SKM-1 treated with dmso at 0.1 percent for 144 hours (cell line): ENCODE measurements around the gene BCAS4.

Experiments
- DNase-seq: peaks from one replicate; lab custom pipeline; 2025; ENCODE audit not compliant: unreplicated experiment; lab: John Stamatoyannopoulos, UW

BCAS4 gene

DNA sequence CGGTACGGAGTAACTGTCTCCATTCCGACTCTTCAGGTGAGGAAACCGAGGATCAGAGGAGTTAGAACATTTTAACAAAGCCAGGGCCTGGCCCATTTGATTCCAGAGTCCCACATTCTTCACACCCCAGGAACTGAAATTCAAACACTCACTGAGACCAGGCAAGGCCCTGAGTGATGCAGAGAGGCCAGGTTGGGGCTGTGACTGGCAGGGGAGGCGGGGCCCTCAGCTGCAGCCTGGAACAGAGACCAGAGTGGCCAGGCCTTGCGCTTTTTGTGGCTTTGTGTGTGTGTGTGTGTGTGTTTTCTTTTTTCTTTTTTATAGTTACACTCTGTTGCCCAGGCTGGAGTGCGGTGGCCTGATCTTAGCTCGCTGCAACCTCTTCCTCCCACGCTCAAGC, 57.2 kb downstream of the BCAS4 start:
- DNase-seq = no peak

DNA sequence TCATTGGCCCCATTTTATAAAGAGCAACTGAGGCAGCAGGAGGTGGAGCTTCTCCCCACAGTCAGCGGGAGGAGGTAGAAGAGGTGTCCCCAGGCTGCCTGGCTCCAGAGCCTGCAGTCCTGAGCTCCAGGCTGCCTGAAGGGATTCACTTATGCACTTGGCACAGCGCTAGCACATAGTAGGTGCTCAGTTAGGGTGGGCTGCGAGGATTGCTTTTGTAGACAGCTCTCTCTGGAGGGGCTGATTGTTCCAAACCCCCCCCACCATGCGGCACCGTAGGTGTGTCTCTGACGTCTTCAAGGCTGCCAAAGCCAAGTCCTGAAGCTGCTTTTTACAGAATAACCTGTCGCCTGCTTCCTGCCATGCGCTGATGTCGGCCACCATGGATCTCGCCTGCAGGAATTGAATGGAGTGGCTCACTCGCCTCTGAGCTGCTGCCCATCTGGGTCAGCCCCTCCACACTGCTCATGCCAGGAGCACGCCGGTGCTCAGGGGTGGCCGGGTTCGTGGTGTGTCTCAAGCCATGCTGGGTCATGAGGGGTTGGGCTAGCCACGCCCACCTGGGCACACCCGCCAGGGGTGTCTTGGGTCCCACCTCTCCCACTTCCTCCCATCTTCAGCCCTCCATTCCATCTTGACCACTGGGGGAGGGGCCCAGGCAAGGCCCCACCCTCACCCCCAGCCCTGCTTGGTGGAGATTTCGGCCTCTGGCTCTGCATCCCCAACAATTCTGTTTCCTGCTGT, 59.8 kb downstream of the BCAS4 start:
- DNase-seq = no peak

DNA sequence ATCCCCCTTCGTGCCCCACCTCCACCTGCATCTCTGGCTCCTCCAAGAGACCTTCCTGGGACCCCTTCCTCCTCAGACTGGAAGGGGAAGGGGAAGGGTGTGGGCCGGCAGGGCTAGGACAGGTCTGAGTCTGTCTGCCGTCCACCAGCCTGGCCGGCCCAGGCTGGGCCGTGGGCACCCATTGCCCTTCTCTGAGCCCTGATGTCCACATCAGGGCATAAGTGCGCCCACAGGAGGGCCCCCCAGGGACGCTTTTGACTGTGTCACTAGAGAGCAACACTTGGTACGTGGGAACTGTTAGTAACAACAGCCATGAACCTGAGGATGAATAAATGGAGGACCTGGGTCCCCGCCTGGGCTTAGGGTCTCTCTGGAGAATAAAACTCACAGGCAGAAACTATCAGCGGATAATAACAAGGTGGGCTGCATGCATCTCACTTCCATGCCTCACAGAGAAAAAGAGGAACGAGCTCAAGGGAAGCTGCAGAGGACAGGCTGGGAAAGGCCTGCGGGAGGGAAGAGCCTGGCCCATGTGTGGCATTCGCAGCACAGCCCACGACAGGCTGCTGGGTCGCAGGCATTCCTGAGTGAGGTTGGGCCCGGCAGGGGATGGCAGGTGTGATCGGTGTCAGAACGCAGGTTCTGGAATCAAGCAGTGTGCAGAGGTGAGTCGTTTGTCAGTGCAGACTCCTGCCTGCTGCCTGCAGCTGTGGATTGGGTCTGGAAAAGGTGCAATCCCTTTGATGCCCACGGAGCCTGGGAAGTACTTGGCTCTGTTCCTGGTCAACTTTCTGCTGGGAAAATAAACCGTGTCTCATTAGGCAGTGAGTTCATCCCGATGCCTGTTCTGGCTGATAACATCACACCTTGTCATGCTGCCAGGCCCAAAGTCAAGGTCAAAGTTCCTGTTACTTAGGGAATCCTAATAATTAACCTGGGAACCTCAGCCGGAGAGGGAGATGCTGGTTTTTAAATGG, 60.9 kb downstream of the BCAS4 start:
- no peak for DNase-seq

DNA sequence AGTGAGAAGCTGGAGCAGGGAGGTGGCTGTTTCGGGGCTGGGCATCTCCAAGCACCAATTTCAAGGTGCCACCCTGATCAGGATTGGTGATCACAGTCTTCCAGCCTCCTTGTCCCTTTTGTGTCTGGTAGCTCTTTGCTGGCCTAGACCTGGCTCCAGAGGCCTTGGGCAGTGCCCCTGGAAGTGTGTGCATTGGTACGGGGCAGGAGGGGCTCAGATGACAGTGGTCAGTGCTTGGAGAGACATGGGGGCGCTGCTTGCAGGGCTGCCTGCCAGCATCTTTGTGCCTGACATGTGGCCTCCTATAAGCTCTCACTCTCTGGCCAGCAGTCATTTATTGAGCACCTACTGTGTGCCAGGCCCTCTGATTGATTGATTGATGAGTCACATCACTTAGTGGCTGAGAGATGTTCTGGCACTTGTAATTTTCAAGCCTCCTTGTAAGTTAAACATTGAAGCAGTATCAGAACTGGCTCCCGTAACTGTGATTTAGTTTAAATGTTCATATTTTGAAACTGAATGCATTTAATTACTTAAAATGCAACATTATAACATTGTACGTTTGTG, 61.7 kb downstream of the BCAS4 start:
- no peak for DNase-seq

DNA sequence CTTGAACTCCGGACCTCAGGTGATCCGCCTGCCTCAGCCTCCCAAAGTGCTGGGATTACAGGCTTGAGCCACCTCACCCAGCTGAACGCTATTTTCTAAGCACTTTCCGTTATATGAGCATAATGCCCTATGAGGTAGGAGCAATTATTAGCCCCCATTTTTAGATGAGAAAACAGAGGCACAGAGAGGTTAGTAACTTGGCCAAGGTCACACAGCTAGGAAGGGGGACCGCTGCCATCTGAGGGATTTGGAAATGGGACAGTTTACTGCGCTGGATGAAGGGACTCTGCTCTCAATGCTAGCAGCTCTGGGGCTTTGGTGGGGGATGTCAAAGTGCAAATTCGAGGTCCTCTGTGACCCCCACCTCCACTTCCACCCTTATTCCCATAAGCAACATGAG, 62.5 kb downstream of the BCAS4 start:
- DNase-seq = no peak

DNA sequence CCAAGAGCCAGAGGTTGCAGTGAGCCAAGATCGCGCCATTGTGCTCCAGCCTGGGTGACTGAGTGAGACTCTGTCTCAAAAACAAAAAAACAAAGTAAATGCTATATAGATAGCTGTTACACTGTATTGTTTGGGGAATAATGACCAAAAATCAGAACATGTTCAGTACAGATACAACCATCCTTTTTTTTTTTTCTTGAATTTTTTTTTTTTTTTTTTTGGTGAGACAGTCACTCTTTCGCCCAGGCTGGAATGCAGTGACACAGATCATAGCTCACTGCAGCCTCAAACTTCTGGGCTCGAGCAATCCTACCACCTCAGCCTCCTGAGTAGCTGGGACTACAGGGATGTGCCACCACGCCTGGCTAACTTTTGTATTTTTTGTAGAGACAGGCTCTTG, 63.7 kb downstream of the BCAS4 start:
- DNase-seq = no peak

DNA sequence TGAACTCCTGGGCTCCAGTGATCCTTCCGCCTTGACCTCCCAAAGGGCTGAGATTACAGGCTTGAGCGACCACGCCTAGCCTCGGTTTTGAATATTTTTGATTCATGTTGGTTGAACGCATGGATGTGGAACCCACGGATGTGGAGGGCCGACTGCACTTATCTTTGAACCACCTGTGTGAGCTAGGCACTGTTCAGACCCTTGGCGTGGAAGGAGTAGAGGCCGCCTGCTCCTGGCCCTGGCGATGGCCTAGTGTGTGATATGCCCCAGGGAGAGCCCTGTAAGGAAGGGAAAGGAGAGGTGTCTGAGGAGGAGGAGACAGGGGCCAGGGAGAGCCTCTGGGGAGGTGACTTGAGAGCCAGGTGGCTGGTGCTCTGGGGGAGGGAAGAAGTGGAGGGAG, 64.3 kb downstream of the BCAS4 start:
- no peak for DNase-seq

DNA sequence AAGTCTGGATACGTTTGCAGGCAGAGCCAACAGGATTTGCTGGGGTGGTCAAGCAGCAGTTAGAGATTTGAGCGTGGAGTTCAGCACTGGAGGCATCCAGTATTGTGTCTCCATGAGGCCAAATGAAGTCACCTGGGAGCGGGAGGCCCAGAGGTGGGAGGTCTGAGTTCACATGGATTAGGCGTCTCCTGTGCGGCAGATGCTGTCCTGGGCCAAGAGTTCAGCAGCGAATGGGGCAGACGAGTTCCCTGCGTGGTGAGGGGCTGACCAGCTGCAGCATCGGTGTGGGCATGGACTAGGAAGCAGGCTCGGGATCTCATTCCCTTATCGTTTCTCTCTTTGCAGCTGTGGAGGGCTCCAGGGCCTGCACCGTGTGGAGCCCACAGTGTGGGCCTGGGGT, 66.2 kb downstream of the BCAS4 start:
- DNase-seq = no peak

DNA sequence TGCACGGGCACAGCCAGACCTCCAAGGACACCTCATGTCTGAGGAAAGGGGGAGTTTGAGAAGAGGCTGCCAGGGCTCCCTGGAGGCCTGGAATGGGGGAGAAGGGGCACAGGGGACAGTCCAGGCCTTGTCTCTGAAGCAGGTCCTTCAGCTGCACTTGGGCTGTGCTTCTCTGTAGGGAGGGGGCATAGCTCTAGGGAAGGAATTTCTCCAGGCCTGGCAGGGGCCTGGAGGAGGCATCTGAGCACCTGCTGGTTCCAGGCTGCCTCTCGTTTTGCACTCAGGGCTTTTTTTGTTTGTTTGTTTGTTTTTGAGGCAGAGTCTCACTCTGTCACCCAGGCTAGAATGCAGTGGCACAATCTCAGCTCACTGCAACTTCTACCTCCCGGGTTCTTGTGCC, 67.7 kb downstream of the BCAS4 start:
- DNase-seq = no peak

DNA sequence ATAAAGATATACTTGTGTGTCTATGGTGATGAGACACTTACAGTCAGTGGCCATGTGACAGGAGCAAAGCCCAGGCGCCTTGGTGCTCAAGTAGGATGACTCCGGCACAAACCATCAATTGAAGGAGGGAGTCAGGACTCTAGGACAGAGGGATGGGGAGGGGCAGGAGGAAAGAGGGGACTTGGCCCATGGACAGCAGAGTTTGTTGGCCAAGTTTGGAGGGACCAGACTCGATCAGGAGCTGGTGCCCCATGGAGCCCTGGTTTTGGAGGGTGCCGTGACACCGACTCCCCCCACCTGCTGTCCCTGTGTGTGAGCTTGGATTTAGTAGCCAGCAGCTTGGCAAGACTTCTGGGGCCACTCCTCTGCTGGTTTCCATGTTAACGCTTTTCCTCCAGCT, 70.3 kb downstream of the BCAS4 start:
- no peak for DNase-seq

DNA sequence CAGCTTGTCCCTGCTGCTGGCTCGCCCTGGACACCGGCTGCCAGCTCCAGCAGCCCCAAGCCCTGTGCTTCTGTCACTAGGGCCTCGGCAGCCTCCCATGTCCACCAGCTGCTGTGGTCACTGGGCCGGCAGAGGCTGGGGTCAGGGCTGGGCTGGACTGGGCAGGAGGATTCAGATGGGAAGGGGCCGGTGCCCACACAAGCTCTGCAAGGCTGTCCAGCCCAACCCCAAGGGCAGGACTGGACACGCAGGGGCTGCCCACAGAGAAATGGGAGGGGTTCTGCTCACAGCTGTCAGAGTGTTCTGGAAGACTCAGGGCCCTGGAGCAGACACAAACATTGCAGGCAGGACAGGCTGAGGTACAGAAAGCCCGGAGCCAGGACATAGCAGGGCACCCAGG, 70.7 kb downstream of the BCAS4 start:
- DNase-seq = no peak

DNA sequence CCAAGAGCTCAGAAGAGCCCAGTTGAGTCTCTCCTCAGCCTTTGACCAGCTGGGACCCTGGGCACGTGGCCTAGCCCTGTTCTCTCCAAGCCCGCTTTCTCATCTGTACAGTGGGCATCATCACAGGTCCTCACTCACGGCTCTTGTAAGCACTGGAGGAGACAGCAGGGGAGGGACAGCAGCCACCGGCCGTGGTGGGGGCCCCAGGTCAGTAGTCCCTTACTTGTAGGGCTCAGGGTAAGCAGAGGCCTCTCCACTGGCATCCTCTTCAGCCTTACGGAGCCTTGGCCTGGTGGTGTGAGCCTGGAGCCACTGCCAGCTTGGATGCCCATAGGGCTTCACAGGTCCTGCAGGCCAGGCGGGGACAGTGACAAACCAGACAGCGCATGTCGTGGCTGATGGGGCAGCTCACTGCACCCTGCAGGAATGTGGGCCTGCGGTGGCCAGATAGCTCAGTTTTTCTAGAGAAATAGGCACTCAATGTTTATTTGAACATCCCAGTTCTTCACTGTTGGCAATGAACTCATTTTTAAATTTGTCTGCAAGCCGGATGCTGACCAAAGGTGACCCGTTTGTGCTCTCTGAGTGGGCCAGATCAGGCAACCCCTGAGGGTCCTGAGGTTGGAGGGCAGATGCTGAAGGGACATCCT, 71.3 kb downstream of the BCAS4 start:
- no peak for DNase-seq

DNA sequence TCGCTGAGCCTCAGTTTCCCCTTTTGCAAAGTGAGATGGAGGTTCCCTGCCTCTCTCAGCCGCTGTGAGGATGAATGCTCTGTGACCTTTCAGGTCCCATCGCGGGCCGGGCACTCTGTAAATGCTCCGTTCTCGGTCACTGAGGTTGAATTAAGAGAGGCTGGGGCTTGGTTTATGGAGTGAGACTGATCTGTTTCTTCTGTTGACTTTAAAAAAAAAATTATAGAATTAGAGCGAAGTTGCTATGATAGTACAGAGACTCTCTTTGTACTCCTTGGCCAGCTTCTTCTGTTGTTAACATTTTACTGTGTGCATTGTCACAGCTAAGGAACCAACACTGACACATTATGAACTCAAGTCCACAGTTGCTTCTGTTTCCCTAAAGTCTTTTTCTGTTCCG, 72.0 kb downstream of the BCAS4 start:
- DNase-seq = no peak

DNA sequence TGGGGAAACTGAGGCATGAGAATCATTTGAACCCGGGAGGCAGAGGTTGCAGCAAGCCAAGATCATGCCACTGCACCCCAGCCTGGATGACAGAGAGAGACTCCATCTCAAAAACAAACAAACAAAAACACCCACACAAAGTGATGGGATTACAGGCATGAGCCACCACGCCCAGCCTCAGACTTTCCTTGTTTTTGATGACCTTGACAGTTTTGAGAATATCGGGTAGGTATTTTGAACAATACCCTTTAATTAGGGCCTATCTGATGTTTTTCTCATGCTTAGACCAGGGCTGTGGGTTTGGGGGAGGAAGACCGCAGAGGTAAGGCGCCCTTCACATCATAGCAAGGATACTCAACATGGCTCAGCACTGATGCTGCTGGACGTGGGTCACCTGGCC, 72.9 kb downstream of the BCAS4 start:
- DNase-seq = no peak

DNA sequence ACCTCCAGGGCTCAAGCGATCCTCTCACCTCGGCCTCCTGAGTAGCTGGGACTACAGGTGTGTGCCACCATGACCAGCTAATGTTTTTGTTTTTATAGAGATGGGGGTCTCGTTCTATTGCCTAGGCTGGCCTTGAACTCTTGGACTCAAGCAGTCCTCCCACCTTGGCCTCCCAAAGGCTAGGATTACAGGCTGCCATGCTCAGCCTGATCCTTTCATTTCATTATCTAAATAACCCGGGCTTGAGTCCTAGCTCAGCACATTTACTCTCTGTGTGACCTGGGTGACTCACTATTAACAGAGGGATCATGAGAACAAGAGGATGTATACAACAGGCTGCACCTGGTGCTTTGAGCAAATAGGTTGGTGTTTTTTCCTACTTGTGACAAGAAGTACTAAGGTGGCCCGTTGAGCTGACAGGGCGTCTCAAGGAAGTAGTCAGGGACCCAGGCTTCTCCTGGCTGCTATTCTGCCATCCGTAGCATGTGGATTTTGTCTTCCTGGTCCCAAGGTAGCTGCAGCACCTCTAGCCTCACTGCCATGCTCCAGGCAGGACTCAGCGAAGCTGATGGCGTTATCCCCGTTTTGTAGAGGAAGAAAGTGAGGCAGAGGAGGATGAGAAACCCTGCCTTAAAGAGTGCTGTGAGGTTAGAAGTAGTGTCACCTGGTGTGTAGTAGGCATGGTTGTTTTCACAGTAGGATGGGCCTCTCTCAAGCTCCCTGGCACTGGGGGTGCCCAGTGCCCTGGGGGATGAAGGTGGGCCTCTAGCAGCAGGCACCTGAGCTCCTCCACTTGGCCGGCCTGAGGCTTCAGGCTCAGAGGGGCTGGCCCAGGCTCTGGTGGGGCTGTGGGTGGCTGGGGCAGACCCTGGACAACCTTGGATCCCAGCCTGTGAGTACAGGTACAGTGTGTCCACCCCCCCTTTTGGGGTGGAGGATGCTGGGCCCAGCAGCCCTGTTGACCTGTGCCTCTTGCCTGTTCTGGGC, 73.9 kb downstream of the BCAS4 start:
- no peak for DNase-seq

DNA sequence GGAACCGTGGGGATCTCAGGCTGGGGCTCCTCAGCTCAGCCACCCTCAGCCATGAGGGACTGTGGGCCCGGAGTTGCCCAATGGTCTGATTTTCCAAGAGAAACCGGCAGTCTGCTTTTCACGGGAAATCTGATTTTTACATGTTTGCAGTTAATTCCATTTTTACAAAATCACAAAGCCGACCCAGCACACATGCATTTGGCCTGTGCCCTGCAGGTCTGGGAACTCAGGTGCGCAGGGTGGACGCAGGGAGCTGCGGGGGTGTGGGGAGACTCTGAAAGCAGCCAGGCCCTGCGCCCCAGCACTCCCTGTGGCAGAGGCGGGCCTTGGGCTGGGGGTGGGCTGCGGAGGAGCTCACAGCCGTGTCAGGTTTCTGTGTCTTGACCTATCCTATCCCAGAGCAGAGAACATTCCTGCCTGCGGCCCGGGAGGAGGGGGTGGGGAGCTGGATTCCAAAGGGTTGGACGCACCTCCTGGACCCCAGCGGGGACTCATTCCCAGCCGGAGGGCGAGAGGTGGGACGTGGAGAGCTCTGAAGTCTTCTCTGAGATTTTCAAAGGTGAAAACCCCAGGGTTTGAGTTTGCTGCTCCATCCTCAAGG, 75.8 kb downstream of the BCAS4 start:
- no peak for DNase-seq

DNA sequence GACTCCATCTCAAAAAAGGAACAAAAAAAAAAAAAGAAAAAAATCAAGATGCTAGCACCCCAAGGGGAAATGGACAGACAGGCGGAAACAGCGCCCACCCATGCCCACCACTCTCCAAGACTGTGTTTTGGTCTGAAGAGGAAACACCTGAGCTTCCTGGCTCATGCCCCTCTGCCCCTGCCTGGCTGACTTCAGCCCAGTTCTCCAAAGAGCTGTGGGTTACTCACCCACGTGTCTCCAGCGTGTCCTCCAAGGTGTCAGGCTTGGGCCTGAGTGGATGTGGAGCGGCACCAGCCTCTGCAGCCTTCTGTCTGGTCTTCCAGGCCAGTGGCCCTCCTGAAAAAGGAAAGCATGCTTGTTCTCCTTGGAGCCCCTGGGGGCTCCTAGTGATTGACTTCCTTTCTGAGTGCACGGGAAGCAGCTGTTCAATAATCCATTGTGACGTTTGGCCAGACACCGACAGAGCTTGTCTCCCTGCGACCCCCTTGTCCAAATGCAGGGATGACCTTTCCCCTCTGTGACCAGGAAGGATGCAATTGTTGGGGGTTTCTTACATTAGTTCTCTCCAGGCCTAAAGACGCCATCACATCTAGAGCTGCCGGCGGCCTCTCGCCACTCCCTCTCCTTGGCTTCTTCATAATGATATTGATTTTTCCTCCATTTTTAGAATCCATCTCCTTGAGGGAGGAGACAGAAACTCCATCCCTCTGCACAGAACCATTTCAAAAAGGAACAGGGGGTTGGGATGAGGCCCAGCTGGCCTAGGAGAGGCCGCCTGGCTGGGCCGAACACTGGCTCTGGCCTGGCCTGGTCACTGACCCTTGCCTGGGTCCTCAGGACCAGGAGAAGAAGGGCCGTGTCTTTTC, 77.9 kb downstream of the BCAS4 start:
- DNase-seq = no peak

DNA sequence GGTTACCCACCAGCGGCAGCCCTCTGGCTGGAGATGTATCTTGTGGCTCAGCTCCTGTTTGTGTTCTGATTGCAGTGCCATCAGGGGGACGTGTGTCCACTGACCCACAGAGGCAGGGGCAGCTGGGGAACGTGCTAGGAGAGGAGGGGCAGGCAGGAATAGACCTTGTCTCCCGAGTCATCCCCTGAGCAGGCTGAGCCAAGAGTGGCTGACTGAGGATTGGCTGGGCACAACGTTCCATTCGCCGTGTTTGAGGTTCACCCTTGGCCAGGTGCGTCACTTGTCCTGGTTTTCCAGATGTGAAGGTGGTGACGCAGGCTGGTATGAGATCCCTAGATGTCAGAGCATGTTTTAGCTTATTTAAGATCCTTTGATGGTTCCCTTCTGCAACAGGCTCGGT, 78.7 kb downstream of the BCAS4 start:
- no peak for DNase-seq
